Middle frontal gyrus (tissue), 1 donor: Measurements from ENCODE around the gene DDX3X.
"Not testable (repeated sequence)": the region's sequence is repeated elsewhere in the genome, so short reads cannot be mapped to it uniquely, and the experiment has no call there.

Source experiments
- DNase-seq: peaks from one replicate; pipeline ENCODE4 v3.0.0-alpha.2; 2015; ENCODE audit warnings: low spot score; ENCODE audit errors: extremely low spot score

Gene DDX3X

DNA sequence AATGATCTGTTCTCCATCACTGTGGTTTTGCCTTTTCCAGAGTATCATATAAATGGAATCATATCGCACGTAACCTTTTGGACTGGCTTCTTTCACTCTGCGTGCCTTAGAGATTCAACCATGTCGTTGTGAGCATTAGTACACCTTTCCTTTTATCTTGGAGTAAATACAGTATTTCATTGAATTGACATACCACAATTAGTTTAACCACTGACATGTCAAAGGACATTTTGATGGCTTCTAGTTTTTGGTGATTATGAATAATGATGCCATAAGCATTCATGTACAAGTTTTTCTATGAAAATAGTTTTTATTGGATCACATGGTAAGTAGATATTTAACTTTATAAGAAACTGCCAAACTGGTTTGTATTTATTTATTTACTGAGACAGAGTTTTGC, 35.2 kb downstream of the DDX3X start:
- DNase-seq, result no peak

DNA sequence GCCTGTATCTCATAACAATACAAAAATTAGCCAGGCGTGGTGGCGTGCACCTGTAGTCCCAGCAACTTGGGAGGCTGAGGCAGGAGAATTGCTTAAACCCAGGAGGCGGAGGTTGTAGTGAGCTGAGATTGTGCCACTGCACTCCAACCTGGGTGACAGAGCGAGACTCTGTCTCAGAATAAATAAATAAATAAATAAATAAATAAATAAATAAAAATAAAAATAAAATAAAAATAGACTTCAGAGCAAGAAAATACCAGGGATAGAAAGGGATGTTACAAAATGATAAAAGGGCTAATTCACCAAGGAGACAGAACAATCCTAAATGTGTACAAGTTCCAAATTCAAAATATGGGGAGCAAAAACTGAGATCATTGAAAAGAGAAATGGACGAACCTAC, 37.6 kb downstream of the DDX3X start:
- DNase-seq, result not testable (repeated sequence)

DNA sequence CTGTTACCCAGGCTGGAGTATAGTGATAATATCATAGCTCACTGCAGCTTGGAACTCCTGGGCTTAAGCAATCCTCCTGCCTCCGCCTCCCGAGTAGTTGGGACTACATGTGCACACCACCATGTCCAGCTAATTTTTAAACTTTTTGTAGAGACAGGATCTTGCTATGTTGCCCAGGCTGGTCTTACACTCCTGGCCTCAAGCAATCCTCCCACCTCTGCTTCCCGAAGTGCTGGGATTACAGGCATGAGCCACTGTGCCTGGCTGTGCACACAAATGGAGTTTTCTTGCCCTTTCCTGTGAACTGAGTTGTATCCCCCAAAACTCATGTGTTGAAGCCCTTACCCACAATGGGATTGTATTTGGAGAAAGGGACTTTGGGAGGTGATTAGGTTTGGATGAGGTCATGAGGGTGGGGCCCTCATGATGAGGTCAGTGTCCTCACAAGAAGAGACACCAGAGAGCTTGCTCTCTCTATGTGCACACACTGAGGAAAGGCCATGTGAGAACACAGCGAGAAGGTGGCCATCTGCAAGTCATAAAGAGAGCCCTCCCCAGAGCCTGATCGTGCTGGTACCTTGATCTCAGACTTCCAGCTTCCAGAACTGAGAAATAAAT, 40.1 kb downstream of the DDX3X start:
- no peak for DNase-seq

DNA sequence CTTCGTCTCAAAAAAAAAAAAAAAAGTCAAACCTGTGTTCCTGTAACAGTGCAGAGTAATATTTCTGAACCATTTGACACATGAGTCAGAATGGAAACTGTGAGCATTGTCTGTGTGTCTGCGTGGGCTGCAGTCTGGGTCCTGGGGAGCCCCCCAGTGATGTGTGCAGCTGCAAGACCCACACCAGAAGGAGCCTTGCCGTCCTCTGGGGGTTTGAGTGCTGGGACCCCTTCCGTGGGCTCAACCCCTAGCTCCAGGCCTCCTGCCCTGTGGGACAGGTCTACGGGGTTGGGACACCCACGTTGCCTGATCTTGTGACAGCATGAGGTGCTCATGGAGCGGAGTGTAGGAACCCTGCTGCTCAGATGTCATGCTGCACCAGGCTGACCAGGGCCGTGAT, 43.7 kb downstream of the DDX3X start:
- no peak for DNase-seq

DNA sequence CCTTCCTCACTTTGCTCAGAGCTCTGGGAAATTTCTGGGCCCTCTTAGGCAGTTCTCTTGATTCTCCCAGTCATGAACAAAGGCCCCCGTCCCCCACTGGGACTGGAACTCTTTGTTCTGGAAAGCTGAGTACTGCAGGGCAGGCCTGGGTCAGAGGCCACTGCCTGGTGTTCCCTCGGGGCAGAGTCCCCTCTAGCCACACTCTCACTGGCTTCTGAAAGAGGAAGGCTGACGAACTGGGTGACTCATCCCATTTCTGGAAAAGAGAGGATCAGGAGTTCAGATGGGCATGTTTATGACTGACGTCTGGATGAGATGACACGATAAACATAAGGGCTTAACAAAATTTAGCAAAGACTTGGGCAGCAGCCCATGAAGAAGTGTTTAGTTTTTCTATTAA, 47.7 kb downstream of the DDX3X start:
- no peak for DNase-seq

DNA sequence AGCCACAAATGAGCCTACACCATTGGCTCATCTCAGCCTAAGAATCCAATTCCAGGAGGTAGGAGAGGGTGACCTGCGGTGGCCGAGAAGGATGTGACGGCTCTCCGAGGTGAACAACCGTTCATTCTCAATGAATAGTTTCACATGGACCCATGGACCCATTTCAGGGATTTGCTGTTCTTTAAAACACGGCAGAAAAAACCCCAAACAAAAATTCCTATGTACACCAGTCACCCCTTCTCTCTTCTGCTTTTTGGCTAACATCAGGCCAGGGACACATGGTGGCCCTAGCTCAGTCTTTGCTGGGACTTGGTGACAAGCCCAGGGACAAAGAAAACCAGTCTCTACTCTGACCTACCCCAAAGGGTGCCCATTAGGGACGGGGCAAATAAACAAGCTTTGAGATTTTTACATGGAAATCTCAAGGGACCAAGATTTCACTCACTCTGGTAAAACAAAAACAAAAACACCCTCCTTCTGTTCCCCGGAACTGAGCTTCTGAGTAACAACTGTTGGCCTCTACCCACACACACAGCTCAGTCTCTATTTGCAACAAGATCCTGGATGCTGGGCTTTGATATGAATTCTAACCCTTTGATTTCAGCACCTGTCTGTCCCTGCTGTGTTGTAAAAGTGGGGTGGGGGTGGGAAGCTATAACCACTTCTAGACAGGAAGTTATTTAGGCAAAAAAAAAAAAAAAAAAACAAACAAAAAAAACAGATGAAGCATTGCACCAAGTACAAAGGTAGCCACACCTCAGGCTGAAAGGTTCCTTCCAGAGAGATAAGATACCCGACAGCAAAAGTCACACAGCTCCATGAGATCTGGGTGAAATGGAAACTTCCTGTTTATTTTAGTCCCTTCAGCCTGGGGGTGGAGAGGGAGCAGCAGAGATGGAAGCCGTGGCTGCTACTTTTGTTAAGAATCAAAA, 49.0 kb downstream of the DDX3X start:
- no peak for DNase-seq

DNA sequence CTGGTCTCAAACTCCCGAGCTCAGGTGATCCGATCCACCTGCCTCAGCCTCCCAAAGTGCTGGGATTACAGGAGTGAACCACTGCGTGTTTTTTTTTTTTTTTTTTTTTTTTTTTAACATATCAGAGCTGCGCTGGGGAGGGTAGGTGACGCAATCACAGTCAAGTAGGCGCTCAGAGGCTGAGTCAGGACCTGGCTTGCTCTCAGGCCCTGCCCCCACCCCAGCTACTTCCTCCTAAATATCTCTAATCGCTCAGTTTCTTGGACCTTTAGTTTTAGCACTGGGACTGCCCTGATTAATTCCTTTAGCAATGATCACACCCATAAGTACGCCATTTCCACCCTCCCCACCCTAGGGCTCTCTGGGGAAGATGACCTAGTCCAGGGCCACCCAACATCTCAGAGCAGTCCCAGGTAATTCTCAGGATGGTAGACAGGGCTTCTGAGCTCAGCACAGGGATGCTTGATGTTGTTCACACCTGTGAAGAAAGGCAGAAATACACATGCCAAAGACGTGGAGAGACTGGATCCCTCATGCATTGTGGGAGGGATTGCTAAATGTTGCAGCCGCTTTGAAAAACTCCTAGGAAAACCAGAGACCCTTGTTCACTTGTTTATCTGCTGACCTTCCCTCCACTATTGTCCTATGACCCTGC, 50.2 kb downstream of the DDX3X start:
- DNase-seq, result no peak

DNA sequence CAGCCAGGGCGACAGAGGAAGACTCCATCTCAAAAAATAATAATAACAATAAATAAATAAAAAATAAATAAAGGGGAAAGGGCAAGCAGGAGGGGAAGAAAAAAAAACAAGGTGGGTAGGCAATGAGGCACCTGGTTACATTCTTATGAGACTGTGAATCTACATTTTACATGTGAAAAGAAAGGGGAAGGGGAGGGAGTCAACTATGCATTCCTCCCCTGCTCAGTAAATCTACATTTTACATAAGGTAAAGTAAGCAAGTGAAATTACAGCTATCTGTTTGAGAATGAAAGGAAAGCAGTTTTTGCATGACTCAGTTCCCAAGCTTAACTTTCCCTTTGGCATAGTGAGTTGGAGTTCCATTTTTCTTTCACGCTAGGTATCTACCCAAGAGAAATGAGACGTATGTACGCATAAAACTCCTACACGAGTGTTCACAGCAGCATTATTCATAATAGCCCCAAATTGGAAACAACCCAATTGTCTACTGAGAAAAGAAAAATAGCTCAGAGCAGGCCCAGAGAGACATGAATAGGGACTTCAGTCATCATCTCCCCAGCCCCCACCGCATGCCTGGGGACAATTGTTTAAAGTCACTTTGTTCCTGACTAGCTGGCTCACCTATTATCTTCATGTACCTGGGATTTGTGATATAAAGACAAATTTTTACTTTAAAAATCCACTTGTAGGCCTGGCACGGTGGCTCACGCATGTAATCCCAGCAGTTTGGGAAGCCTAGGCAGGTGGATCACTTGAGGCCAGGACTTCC, 52.4 kb downstream of the DDX3X start:
- DNase-seq, result no peak

DNA sequence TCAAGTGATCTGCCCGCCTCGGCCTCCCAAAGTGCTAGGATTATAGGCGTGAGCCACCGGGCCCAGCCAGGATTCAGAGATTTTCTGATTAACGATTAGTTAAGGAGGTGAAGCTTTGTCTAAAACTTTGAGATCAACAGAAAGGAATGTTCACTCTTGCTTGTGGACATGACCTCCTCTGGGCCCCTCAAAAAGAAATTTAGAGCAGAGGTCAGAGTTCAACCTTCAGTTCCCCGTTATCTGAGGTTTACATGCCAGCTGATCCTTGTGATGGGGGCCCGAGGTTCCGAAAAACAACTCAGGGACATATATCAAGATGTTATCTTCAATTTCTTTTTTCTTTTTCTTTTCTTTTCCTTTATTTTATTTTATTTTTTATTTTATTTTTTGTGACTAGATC, 54.6 kb downstream of the DDX3X start:
- no peak for DNase-seq

DNA sequence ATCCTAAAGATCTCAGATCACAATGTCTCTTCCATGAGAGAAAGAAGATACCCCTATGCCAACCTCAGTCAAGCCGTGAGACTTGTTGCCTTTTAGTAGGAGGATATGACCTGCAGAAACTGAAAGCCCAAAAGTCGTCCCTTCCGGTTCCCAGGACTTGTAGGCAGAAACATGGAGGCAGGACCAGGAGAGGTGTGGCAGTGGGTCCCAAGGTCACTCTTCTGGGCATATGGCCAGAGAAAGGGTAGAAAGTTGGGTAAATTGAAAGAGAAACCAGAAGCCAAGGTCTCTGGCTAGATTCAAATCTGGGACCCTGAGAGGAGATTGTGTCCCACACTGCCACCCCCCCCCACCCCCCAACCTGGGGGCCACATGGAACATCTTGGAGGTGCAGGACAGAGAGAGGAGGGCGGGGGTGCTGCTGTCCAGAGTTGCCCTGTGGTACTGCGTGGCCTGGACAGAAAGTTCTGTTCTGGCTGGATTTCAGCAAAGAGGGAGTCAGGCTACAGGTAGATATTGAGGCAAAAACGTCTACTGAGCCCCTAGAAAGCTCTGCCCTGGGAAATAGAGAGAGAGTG, 55.4 kb downstream of the DDX3X start:
- no peak for DNase-seq

DNA sequence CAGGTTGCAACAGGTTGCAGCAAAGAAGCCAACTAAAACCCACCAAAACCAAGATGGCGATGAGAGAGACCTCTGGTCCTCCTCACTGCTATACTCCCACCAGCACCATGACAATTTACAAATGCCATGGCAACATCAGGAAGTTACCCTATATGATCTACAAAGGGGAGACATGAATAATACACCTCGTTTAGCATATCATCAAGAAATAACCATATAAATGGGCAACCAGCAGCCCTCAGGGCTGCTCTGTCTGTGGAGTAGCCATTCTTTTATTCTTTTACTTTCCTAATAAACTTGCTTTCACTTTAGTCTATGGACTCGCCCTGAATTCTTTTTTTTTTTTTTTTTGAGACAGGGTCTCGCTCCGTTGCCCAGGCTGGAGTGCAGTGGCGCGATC, 56.6 kb downstream of the DDX3X start:
- not testable (repeated sequence) for DNase-seq

DNA sequence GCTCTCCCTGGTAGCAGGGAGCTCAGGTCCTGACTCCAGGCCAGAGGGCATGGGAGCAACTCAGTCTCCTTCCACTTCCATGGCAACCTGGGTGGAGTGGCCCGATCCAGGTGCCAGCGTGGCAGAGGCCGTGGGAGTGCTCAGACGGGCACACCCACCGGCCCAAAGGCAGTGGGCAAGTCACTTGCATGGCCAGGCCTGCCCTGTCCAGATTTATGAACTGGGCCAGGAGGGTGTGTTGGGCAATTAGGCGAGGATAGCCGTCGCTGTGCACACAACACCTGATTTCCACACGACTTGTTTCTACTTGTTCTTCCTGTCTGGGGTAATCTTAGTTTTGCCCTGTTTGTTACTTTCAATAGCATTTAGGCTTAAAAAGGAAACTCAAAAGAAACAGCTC, 57.6 kb downstream of the DDX3X start:
- no peak for DNase-seq

DNA sequence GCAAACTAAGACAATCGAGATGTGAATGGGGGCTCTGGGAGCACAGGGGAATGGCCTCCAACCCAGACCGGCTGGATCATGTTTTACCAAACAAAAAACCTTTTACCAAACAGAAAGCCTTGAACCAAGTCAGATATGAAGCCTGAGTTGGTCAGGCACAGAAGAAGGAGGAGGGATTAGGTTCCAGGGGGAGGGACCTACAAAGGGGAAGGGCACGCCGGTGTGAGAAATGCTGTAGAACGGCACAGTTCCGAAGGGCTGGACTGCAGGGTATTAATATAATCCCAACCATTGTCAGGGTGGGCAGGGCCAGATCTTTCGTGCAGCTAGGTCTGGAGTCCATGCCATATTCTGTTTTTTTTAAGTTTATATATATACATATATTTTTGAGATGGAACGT, 60.3 kb downstream of the DDX3X start:
- no peak for DNase-seq

DNA sequence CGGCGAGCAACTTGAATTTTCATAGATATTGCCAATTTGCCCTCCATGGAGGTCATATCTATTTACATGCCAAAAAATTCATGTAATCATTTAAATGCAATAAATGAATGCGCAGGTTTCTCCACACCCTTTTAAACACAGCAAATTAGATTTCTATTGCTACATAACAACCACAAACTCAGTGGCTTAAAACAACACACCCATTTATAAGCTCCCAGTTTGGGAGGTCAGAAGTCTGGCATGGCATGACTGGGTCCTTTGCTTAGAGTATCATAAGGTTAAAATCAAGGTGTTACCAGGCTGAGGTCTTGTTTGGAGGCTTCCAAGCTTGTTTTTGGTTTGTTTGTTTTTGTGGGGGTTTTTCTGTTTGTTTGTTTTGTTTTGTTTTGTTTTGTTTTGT, 63.3 kb downstream of the DDX3X start:
- DNase-seq, result no peak

DNA sequence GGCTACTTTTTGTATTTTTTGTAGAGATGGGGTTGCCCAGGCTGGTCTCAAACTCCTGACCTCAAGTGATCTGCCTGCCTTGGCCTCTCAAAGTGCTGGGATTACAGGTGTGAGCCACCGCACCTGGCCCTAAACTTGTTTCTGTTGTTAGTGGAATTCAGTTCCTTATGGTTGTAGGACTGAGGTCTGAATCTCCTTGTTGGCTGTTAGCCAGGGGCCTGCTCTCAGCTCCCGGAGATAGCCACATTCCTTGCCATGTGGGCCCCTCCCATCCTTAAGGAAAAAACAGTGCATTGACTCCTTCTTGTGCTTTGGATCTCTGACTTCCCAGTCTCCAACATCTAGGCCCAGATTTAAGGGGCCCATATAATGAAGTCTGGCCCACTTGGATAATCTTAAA, 63.8 kb downstream of the DDX3X start:
- no peak for DNase-seq

DNA sequence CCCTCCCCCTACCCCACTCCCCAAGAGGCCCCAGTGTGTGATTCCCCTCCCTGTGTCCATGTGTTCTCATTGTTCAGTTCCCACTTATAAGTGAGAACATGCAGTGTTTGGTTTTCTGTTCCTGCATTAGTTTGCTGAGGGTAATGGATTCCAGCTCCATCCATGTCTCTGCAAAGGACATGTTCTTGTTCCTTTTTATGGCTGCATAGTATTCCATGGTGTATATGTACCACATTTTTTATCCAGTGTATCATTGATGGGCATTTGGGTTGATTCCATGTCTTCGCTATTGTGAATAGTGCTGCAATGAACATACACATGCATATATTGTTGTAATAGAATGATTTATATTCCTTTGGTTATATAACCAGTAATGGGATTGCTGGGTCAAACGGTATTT, 68.6 kb downstream of the DDX3X start:
- not testable (repeated sequence) for DNase-seq

DNA sequence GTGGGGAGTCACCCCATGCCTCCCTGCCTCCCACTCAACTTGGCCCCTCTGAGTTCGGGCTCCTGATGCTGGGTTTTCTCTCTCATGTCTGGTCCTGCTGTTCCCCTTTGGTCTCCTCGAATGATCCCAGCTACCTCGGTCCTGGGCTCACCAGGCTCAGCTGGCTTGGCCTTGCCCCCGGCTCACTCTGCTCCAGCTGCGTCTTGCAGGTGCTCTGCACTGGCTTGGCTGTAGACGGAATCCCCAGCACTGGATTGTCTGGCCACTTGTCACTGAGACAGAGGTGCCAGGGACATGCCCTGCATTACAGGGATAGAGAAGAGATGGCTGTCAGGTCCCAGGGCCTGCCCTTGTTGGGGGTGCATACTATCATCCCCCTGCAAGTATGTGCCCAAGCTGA, 71.6 kb downstream of the DDX3X start:
- no peak for DNase-seq

DNA sequence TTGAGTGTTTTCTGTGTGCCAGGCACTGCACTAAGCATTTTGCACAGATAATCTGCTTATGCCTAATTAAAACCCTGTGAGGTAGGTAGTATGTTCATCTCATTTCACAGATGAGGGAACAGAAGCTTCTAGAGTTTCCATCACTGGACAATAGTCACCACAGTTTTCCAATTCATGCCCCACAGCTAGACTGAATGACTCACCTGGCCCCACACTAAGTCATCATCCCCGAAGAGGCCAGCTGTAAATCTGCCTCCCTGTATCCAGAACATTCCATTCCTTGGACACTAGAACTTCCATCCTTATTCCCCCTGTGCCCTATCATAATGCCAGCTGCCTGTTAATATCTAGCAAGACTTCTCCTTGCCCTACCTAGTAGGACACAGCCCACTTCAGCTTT, 72.2 kb downstream of the DDX3X start:
- DNase-seq, result no peak

DNA sequence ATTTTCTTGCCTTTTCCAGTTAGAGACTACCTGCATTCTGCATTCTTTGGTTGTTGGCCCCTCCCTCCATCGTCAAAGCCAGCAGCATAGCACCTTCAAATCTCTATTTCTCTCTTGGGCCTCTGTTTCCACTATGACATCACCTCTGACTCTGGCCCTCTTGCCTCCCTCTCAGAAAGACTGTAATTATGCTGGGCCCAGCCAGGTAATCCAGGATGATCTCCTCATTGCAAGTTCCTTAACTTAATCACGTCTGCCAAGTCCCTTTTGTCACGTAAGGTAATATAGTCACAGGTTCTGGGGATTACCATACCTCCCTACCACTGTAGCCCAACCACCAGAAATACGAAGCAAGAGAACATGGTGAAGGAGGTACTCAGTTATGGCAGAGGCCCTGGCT, 73.9 kb downstream of the DDX3X start:
- no peak for DNase-seq

DNA sequence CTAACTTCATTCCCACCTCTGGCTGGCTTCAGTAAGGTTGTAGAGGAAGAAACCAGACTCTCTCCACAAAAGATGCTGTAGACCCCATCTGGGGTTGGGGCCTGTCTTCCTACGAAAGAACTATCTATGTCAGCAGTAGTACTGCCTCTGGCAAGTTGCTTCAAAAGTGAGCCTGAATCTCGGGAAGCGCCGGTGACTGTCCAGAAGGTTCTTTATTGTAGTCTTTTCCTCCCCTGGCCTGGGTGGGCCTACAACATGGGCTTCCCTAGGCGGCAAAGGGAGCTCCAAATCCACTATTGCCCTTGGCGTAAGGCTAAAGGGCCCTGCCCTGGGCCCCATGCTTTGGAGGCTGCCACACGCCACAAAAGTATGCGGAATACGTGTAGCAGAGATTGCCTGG, 74.6 kb downstream of the DDX3X start:
- no peak for DNase-seq

DNA sequence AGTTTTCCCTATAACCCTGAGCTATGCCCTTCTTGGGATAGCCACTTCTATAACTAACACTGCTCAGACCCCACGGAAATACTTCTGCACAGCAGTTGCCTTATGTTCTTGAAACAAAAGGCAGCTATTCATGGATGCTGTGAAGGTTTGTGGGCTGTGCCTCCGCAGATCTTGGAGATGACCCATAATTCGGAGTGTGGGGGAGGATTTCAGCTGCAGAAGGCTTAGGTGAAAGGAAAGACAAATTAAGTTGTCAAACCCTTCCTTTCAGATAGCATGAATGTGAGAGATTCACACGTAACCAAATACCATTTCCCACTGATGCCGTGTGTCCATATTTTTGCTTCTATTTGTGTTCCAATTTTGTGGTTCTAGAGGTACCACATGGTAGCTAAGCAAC, 75.0 kb downstream of the DDX3X start:
- no peak for DNase-seq
